HG02610 (cell line): ENCODE measurements around the gene KLHL5.
"Not testable (repeated sequence)": the region's sequence is repeated elsewhere in the genome, so short reads cannot be mapped to it uniquely, and the experiment has no call there.

ENCODE experiments used
- ATAC-seq: cut with Tn5 transposase; IDR thresholded peaks from one replicate; pipeline ENCODE4 v1.9.1; 2021; ENCODE audit warnings: mild to moderate bottlenecking, moderate library complexity; ENCODE audit not compliant: unreplicated experiment

Gene KLHL5

GRCh38 chr4:39062094-39062769 lies at the start of gene KLHL5:
KLHL5 (plus strand) TSS chr4:39062232; CDS start chr4:39062653, 421 bp downstream.
- no peak for ATAC-seq

GRCh38 chr4:39014028-39014427 lies 48.0 kb upstream of the KLHL5 start:
- ATAC-seq = no peak

- ATAC-seq = no peak
Measured at GRCh38 chr4:39020130-39020529, 41.9 kb upstream of the KLHL5 start.

- no peak for ATAC-seq
Measured at GRCh38 chr4:39021631-39022030, 40.4 kb upstream of the KLHL5 start.

GRCh38 chr4:39022241-39022640 lies 39.8 kb upstream of the KLHL5 start:
- ATAC-seq = no peak

GRCh38 chr4:39023059-39023458 lies 39.0 kb upstream of the KLHL5 start:
- ATAC-seq = no peak

GRCh38 chr4:39024311-39024865 lies 37.6 kb upstream of the KLHL5 start:
- no peak for ATAC-seq

GRCh38 chr4:39025552-39026085 lies 36.4 kb upstream of the KLHL5 start:
- ATAC-seq = no peak

- no peak for ATAC-seq
Measured at GRCh38 chr4:39026096-39026495, 35.9 kb upstream of the KLHL5 start.

GRCh38 chr4:39029752-39030694 lies 32.0 kb upstream of the KLHL5 start:
- ATAC-seq = no peak

GRCh38 chr4:39030725-39031124 lies 31.3 kb upstream of the KLHL5 start:
- ATAC-seq = no peak

- ATAC-seq = not testable (repeated sequence)
Measured at GRCh38 chr4:39031590-39032020, 30.4 kb upstream of the KLHL5 start.

- ATAC-seq = peak; percentile 82
Measured at GRCh38 chr4:39032218-39033085, 29.6 kb upstream of the KLHL5 start, which contains the start of gene TMEM156. TMEM156 (minus strand) TSS chr4:39032409; CDS start chr4:39032313, 96 bp downstream.

GRCh38 chr4:39036172-39036571 lies 25.9 kb upstream of the KLHL5 start:
- ATAC-seq = no peak

GRCh38 chr4:39037491-39037825 lies 24.6 kb upstream of the KLHL5 start:
- ATAC-seq = no peak

GRCh38 chr4:39037941-39038340 lies 24.1 kb upstream of the KLHL5 start:
- no peak for ATAC-seq

GRCh38 chr4:39039108-39039507 lies 22.9 kb upstream of the KLHL5 start:
- no peak for ATAC-seq

GRCh38 chr4:39042366-39042765 lies 19.7 kb upstream of the KLHL5 start:
- no peak for ATAC-seq

GRCh38 chr4:39043058-39043860 lies 18.8 kb upstream of the KLHL5 start:
- no peak for ATAC-seq
